ENCODE results near the gene TBC1D21. TPM values are rescaled to one million over a fixed set of nuclear protein-coding genes. Genes with fewer than 3 reads are reported as not detected.

Gene TBC1D21
- total RNA-seq, 4 donors from 2014 or later, result not detected

GRCh38 chr15:73915082-73915481, 41.7 kb downstream of the TBC1D21 start:
- H3K4me3 ChIP-seq (replicated peaks in 1 of 3), result no peak overlapping the region
- WGBS, 2 donors, result 85 to 89% methylated on average over 2 of the region's 2 CpGs
- H3K36me3 ChIP-seq, result no peaks in the 10 kb centered on the region
- DNase-seq, result no peak
- intact Hi-C loops (cut with DNase I), result no loop called here
- no peak overlapping the region for H3K27ac ChIP-seq
- H3K27me3 ChIP-seq, result no peaks in the 10 kb centered on the region
- H3K4me1 ChIP-seq, result no peaks in the 10 kb centered on the region
- TF ChIP-seq CTCF (IDR thresholded peaks at IDR 0.05) (no peak), POLR2A (IDR thresholded peaks at IDR 0.05) (no peak)
- H3K9me3 ChIP-seq, result no peaks in the 10 kb centered on the region

GRCh38 chr15:73918784-73919183, 45.4 kb downstream of the TBC1D21 start:
- no peak for DNase-seq
- no peak overlapping the region for H3K27ac ChIP-seq
- TF ChIP-seq CTCF (IDR thresholded peaks at IDR 0.05) (no peak), POLR2A (IDR thresholded peaks at IDR 0.05) (no peak)
- H3K4me3 ChIP-seq (replicated peaks in 1 of 3), result no peak overlapping the region
- 97 to 98% methylated on average over 3 of the region's 3 CpGs for WGBS, 2 donors
- H3K9me3 ChIP-seq, result no peaks in the 10 kb centered on the region
- H3K27me3 ChIP-seq, result no peaks in the 10 kb centered on the region
- no peaks in the 10 kb centered on the region for H3K36me3 ChIP-seq
- intact Hi-C loops (cut with DNase I), result no loop called here
- peaks cover 10 to 18% of the 10 kb centered on the region in 2 donors for H3K4me1 ChIP-seq

- whole genome bisulfite sequencing, 2 donors, result 87 to 91% methylated on average over 6 of the region's 6 CpGs
- no peaks in the 10 kb centered on the region for H3K27me3 ChIP-seq
- no peak overlapping the region for H3K4me3 ChIP-seq (replicated peaks in 1 of 3)
- peaks cover 10 to 27% of the 10 kb centered on the region in 2 donors for H3K4me1 ChIP-seq
- no peak for TF ChIP-seq POLR2A (IDR thresholded peaks at IDR 0.05)
- TF ChIP-seq CTCF (IDR thresholded peaks at IDR 0.05), result no peak
- intact Hi-C loops (cut with DNase I), result no loop called here
- H3K27ac ChIP-seq, result no peak overlapping the region
- no peaks in the 10 kb centered on the region for H3K36me3 ChIP-seq
- DNase-seq, result no peak
- H3K9me3 ChIP-seq, result no peaks in the 10 kb centered on the region
These were observed 46.3 kb downstream of the TBC1D21 start for GRCh38 chr15:73919706-73920105.

- H3K4me1 ChIP-seq, result peaks cover 10 to 36% of the 10 kb centered on the region in 2 donors
- intact Hi-C loops (cut with DNase I), result no loop called here
- no peak overlapping the region for H3K27ac ChIP-seq
- no peak overlapping the region for H3K4me3 ChIP-seq (replicated peaks in 1 of 3)
- H3K9me3 ChIP-seq, result no peaks in the 10 kb centered on the region
- no peak for TF ChIP-seq CTCF (IDR thresholded peaks at IDR 0.05)
- no peak for TF ChIP-seq POLR2A (IDR thresholded peaks at IDR 0.05)
- 75 to 89% methylated on average over 4 of the region's 4 CpGs for WGBS, 2 donors
- H3K27me3 ChIP-seq, result no peaks in the 10 kb centered on the region
- no peak for DNase-seq
- H3K36me3 ChIP-seq, result no peaks in the 10 kb centered on the region
These were observed 48.0 kb downstream of the TBC1D21 start for GRCh38 chr15:73921254-73921925.
